ENCODE data around the gene NFE2L2. TPM values are rescaled to one million over a fixed set of nuclear protein-coding genes. Genes with fewer than 3 reads are reported as not detected.

Gene NFE2L2
- total and polyA plus RNA-seq, 9 of the 15 experiments (the other 6 are each of a cell fraction or from before 2014, with no cell fraction given): 29.3 to 120 (median 59.3) TPM

DNA sequence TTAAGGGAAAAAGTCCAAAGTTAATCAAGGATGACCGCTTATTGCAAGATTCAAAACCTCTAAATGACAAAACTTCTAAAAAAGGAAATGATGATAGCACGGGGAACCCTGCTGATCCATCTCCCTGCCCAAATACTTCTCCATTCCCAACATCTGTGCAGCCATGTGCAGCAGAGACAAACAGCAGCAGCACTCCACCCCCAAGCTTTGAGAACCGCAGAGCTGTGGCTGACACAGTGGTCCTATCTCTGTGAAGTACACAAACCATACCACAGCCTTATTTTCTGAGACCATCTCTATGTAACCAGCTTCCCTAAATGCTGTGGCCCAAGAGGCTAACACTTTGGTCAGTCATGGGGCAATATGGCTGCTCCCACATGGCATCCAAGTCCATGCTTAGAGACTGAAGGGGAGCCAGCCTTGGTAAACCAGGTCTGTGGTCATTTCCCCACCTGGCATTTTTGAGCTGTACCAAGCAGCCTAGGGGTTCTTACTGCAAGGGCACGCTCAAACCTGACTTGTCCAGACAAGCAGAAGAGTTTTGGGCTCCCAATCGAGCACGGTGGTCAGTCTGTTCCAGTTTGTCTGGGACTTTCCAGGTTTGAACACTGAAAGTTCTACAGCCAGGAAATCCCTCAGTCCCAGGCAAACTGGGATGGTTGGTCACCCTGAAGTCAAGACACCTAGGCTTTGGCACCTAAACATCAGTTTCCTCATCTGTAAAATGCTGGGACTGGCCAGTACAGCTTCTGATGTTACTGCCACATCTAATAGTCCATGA lies 17.1 kb upstream of the NFE2L2 start (continued):
- no peak for TF ChIP-seq THRB (CRISPR knock-in tag; conservative IDR thresholded peaks at IDR 0.05)
- TF ChIP-seq SMAD1 (IDR thresholded peaks at IDR 0.05; ENCODE audit: low read depth, low read length, partially characterized antibody): no peak
- peak; percentile 50 for TF ChIP-seq ZNF311 (CRISPR knock-in tag; IDR thresholded peaks at IDR 0.05)
- TF ChIP-seq, protein P1, sequence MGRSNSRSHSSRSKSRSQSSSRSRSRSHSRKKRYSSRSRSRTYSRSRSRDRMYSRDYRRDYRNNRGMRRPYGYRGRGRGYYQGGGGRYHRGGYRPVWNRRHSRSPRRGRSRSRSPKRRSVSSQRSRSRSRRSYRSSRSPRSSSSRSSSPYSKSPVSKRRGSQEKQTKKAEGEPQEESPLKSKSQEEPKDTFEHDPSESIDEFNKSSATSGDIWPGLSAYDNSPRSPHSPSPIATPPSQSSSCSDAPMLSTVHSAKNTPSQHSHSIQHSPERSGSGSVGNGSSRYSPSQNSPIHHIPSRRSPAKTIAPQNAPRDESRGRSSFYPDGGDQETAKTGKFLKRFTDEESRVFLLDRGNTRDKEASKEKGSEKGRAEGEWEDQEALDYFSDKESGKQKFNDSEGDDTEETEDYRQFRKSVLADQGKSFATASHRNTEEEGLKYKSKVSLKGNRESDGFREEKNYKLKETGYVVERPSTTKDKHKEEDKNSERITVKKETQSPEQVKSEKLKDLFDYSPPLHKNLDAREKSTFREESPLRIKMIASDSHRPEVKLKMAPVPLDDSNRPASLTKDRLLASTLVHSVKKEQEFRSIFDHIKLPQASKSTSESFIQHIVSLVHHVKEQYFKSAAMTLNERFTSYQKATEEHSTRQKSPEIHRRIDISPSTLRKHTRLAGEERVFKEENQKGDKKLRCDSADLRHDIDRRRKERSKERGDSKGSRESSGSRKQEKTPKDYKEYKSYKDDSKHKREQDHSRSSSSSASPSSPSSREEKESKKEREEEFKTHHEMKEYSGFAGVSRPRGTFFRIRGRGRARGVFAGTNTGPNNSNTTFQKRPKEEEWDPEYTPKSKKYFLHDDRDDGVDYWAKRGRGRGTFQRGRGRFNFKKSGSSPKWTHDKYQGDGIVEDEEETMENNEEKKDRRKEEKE (IDR thresholded peaks at IDR 0.05; ENCODE audit: borderline replicate concordance in 1 of 2, control insufficient read depth in 1 of 2, low read depth in 2 of 2, low read length in 1 of 2): no peak
- TF ChIP-seq ZNF609 (CRISPR knock-in tag; IDR thresholded peaks at IDR 0.05; ENCODE audit: borderline replicate concordance): no peak
- TF ChIP-seq SREBF2 (CRISPR knock-in tag; IDR thresholded peaks at IDR 0.05): no peak
- TF ChIP-seq THAP12 (CRISPR knock-in tag; IDR thresholded peaks at IDR 0.05): no peak
- TF ChIP-seq ZNF778 (CRISPR knock-in tag; IDR thresholded peaks at IDR 0.05): no peak
- TF ChIP-seq, protein P2, sequence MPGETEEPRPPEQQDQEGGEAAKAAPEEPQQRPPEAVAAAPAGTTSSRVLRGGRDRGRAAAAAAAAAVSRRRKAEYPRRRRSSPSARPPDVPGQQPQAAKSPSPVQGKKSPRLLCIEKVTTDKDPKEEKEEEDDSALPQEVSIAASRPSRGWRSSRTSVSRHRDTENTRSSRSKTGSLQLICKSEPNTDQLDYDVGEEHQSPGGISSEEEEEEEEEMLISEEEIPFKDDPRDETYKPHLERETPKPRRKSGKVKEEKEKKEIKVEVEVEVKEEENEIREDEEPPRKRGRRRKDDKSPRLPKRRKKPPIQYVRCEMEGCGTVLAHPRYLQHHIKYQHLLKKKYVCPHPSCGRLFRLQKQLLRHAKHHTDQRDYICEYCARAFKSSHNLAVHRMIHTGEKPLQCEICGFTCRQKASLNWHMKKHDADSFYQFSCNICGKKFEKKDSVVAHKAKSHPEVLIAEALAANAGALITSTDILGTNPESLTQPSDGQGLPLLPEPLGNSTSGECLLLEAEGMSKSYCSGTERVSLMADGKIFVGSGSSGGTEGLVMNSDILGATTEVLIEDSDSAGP (CRISPR knock-in tag; IDR thresholded peaks at IDR 0.05): no peak
- TF ChIP-seq CHD4 (IDR thresholded peaks at IDR 0.05; ENCODE audit: insufficient read depth, insufficient replicate concordance, low read depth, low read length, poor library complexity, severe bottlenecking): no peak
- TF ChIP-seq LCOR (CRISPR knock-in tag; IDR thresholded peaks at IDR 0.05): peak; percentile 63; the same call in 1 of the 2 replicates
- TF ChIP-seq DNMT1 (IDR thresholded peaks at IDR 0.05): no peak

Measured in K562 (cell line).